ENCODE measurements around the gene IRF1.
A peak's percentile ranks its signal among the peaks of the same experiment; 100 is the strongest.
"Not testable (repeated sequence)": the region's sequence is repeated elsewhere in the genome, so short reads cannot be mapped to it uniquely, and the experiment has no call there.

The IRF1 gene

GRCh38 chr5:132438267-132438645, 52.3 kb downstream of the IRF1 start:
- not testable (repeated sequence) for DNase-seq (ENCODE audit: low read depth)

DNA sequence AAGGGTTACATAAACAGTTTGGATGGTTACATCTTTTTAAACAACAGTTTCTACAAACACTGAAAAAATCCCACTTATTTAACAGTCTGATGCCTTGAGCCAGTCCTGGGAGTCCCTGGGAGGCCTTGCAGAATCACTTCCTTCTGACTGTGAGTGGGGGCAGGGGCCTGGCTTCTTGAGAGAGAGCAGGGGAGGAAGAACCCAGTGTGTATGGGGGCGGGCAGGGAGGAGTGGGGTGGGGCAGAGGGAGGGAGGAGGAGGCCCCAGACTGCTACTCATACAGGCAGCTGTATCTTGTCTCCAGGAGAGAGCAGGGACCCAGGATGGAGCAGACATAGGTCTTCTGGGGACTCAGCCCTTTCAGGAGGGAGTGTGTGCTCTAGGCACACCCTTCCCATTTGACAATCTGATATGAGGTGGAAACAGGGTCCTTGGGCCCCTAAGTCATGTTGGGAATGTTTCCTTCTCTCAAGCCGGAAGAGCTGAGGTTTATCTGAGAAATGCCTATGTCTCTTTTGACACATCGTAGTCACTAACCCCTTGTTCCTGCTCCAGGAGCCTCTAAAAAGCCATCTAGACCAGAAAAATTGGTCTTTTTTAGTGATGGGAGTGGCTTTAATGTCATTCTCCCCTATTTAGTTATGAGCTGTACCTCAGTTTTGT, 52.8 kb downstream of the IRF1 start:
- peak; percentile 40 for DNase-seq (ENCODE audit: low read depth)

DNA sequence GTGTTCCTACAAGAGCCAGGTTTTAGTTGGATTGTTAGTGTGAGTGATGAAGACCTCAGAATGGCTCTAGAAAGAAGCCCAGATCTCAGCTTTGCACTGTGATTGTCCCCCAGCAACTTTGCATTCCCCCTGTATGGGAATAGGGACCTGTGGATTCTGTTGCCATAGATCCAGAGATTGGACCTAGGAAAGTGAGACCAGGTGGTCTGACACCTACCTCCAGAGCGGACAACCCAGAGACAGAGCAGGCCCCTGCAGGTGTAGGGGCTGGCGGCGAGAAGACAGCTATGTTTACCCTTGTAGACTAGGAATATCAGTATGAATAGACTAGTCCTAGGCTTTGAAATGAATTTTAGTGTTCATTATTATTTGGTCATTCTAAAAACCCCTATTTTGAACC, 53.6 kb downstream of the IRF1 start:
- DNase-seq (ENCODE audit: low read depth): no peak

DNA sequence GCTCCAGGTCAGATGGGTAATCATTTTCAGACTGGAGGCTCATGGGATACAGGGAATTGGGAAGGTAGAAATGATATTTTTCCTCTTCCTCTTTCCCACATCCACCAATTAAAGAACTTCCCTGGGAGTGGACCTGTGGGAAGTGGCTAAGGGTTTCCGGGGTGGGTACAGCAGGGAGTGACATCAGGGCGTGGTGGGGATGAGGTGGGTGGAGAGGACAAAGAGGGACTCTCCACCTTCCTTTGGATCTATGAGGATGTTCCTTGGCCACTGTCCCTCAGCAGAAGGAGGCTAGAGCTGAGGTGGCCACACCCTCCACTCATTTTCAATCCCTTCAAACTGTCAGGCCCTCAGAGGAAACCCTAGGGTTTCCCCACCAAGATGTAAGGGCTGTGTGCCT, 54.7 kb downstream of the IRF1 start:
- no peak for DNase-seq (ENCODE audit: low read depth)

- DNase-seq (ENCODE audit: low read depth): no peak
Observed at GRCh38 chr5:132435447-132435846, 55.1 kb downstream of the IRF1 start.

GRCh38 chr5:132434416-132435286, 55.9 kb downstream of the IRF1 start:
- no peak for DNase-seq (ENCODE audit: low read depth)

- no peak for DNase-seq (ENCODE audit: low read depth)
Observed at GRCh38 chr5:132433141-132433540, 57.4 kb downstream of the IRF1 start.

DNA sequence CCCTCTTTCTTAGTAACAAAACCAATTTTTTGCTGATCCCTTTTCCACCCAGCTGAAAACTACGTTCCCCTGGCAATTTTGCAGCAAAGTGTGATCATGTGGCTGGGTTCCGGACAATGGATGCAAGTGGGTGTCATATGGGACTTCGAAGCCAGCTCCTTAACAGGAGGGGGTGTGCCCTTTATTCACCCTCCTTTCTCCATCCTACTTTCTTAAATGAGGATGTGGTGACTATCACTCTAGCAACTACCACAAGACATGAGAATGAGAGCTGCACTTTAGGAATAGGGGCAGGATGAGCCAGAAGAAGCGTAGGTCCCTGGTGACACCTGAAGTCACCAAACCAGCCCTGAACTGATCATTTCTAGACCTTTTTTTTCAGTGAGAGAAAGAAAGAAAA, 58.9 kb downstream of the IRF1 start:
- DNase-seq (ENCODE audit: low read depth): no peak
